ENCODE results near the gene NUCB2.
A peak's percentile ranks its signal among the peaks of the same experiment; 100 is the strongest.

Gene NUCB2

GRCh38 chr11:17369094-17369493 lies 92.6 kb downstream of the NUCB2 start:
- intact Hi-C loops (cut with DNase I), result no loop called here
- no peak for DNase-seq

GRCh38 chr11:17369684-17370243 lies 93.2 kb downstream of the NUCB2 start:
- intact Hi-C loops (cut with DNase I), result no loop called here
- DNase-seq, result no peak

GRCh38 chr11:17371614-17372013 lies 95.1 kb downstream of the NUCB2 start:
- intact Hi-C loops (cut with DNase I), result no loop called here
- DNase-seq, result no peak

GRCh38 chr11:17375547-17375946 lies 99.0 kb downstream of the NUCB2 start:
- DNase-seq, result peak in 1 of 42 donors; percentile 1
- intact Hi-C loops (cut with DNase I), result no loop called here

- intact Hi-C loops (cut with DNase I), result no loop called here
- DNase-seq, result no peak
Measured at GRCh38 chr11:17376493-17376892, 100.0 kb downstream of the NUCB2 start.

GRCh38 chr11:17378655-17379054 lies 102.1 kb downstream of the NUCB2 start:
- intact Hi-C loops (cut with DNase I), result no loop called here
- no peak for DNase-seq

GRCh38 chr11:17379383-17380180 lies 103.0 kb downstream of the NUCB2 start:
- no peak for DNase-seq
- intact Hi-C loops (cut with DNase I), result loop anchor here (5.0 kb wide), 1 partner anchor 148 kb away; no protein-coding TSS in a partner anchor

- intact Hi-C loops (cut with DNase I), result loop anchor here (5.0 kb wide), 1 partner anchor 146 kb away; no protein-coding TSS in a partner anchor
- no peak for DNase-seq
Measured at GRCh38 chr11:17381156-17381555, 104.6 kb downstream of the NUCB2 start.
